SK-N-SH treated with all-trans-retinoic acid at 6 μM for 48 hours (cell line): Measurements from ENCODE around the gene HPGDS.

Experiments used
- ATAC-seq: fragments of 200-7000 bp; cut with Tn5 transposase; 3 replicates; pipeline ENCODE4 v1.9.1; 2020; ENCODE audit warnings: mild to moderate bottlenecking, moderate library complexity
- ARNTL ChIP-seq: fragments of 450-650 bp; formaldehyde crosslinking; IDR thresholded peaks from 2 replicates; pipeline ENCODE4 v1.5.0; 2020; ENCODE audit warnings: low read depth, mild to moderate bottlenecking, moderate library complexity, borderline replicate concordance
- BACH2 ChIP-seq: fragments of 250-450 bp; sonication (Bioruptor Pico); IDR thresholded peaks from 2 replicates; pipeline ENCODE4 v1.9.0; 2021; ENCODE audit warnings: mild to moderate bottlenecking, borderline replicate concordance
- CREB5 ChIP-seq: fragments of 250-450 bp; sonication (Bioruptor Pico); IDR thresholded peaks from 2 replicates; pipeline ENCODE4 v1.5.1; 2020; ENCODE audit warnings: low read depth, mild to moderate bottlenecking, moderate library complexity
- CSDC2 ChIP-seq: fragments of 250-450 bp; sonication (Bioruptor Pico); IDR thresholded peaks from 2 replicates; pipeline ENCODE4 v1.5.0; 2020; ENCODE audit warnings: mild to moderate bottlenecking, moderate library complexity
- ESRRG ChIP-seq: fragments of 250-450 bp; sonication (Bioruptor Pico); IDR thresholded peaks from 2 replicates; pipeline ENCODE4 v1.6.1; 2021; ENCODE audit warnings: mild to moderate bottlenecking
- GLIS3 ChIP-seq: fragments of 250-450 bp; sonication (Bioruptor Pico); IDR thresholded peaks from 2 replicates; pipeline ENCODE4 v1.5.0; 2020; ENCODE audit warnings: mild to moderate bottlenecking, moderate library complexity
- ISL1 ChIP-seq: fragments of 250-450 bp; sonication (Bioruptor Pico); IDR thresholded peaks from 2 replicates; pipeline ENCODE4 v2.1.2; 2022; ENCODE audit warnings: mild to moderate bottlenecking, moderate library complexity
- OSR1 ChIP-seq: fragments of 250-450 bp; sonication (Bioruptor Pico); IDR thresholded peaks from 2 replicates; pipeline ENCODE4 v1.8.0; 2022; ENCODE audit warnings: moderate library complexity, mild to moderate bottlenecking, inconsistent platforms
- PATZ1 ChIP-seq: fragments of 250-450 bp; sonication (Bioruptor Pico); IDR thresholded peaks from 2 replicates; pipeline ENCODE4 v1.8.0; 2020; ENCODE audit warnings: mild to moderate bottlenecking, moderate library complexity, borderline replicate concordance
- POU6F1 ChIP-seq: fragments of 250-450 bp; sonication (Bioruptor Pico); IDR thresholded peaks from 2 replicates; pipeline ENCODE4 v1.8.0; 2021; ENCODE audit warnings: low read depth, mild to moderate bottlenecking, moderate library complexity, borderline replicate concordance
- PPARA ChIP-seq: fragments of 250-450 bp; sonication (Bioruptor Pico); IDR thresholded peaks from 2 replicates; pipeline ENCODE4 v1.5.0; 2020; ENCODE audit warnings: mild to moderate bottlenecking, borderline replicate concordance
- RARB ChIP-seq: fragments of 250-450 bp; sonication (Bioruptor Pico); IDR thresholded peaks from 2 replicates; pipeline ENCODE4 v1.8.0; 2021; ENCODE audit warnings: mild to moderate bottlenecking, moderate library complexity
- SNAI2 ChIP-seq: fragments of 250-450 bp; sonication (Bioruptor Pico); IDR thresholded peaks from 2 replicates; pipeline ENCODE4 v1.5.0; 2020; ENCODE audit warnings: mild to moderate bottlenecking, moderate library complexity
- TCF4 ChIP-seq: fragments of 250-450 bp; sonication (Bioruptor Pico); IDR thresholded peaks from 2 replicates; pipeline ENCODE4 v1.8.0; 2021; ENCODE audit warnings: mild to moderate bottlenecking, moderate library complexity, borderline replicate concordance
- TSHZ2 ChIP-seq: fragments of 250-450 bp; sonication (Bioruptor Pico); IDR thresholded peaks from 2 replicates; pipeline ENCODE4 v1.5.0; 2020; ENCODE audit warnings: mild to moderate bottlenecking, moderate library complexity
- ZC3H10 ChIP-seq: fragments of 250-450 bp; sonication (Bioruptor Pico); IDR thresholded peaks from 2 replicates; pipeline ENCODE4 v1.5.1; 2021; ENCODE audit warnings: mild to moderate bottlenecking, moderate library complexity
- ZFP3 ChIP-seq: fragments of 250-450 bp; sonication (Bioruptor Pico); IDR thresholded peaks from 2 replicates; pipeline ENCODE4 v1.5.0; 2020; ENCODE audit warnings: mild to moderate bottlenecking, moderate library complexity
- ZFP30 ChIP-seq: fragments of 450-650 bp; formaldehyde crosslinking; IDR thresholded peaks from 2 replicates; pipeline ENCODE4 v1.5.0; 2022; ENCODE audit warnings: mild to moderate bottlenecking, moderate library complexity
- ZNF565 ChIP-seq: fragments of 450-650 bp; formaldehyde crosslinking; conservative IDR thresholded peaks from 2 replicates; pipeline ENCODE4 v1.5.0; 2020; ENCODE audit warnings: low read depth, mild to moderate bottlenecking, moderate library complexity
- ZNF70 ChIP-seq: fragments of 450-650 bp; formaldehyde crosslinking; IDR thresholded peaks from 2 replicates; pipeline ENCODE4 v1.5.0; 2020; ENCODE audit warnings: mild to moderate bottlenecking, moderate library complexity
- ZNF8 ChIP-seq: fragments of 450-650 bp; formaldehyde crosslinking; IDR thresholded peaks from 2 replicates; pipeline ENCODE4 v1.5.0; 2020; ENCODE audit warnings: mild to moderate bottlenecking, moderate library complexity

The HPGDS gene

GRCh38 chr4:94277534-94277933 is 65.1 kb downstream of the HPGDS start:
- ATAC-seq: no peak
- TF ChIP-seq RARB (CRISPR knock-in tag): no peak
- TF ChIP-seq ZNF70: no peak
- TF ChIP-seq TSHZ2 (CRISPR knock-in tag): no peak
- TF ChIP-seq ZFP3: no peak
- TF ChIP-seq ARNTL: no peak
- no peak for TF ChIP-seq ZNF565 (CRISPR knock-in tag)
- TF ChIP-seq ZFP30 (CRISPR knock-in tag): no peak
- TF ChIP-seq ZC3H10 (CRISPR knock-in tag): no peak
- no peak for TF ChIP-seq ZNF8 (CRISPR knock-in tag)
- TF ChIP-seq BACH2 (CRISPR knock-in tag): no peak
- TF ChIP-seq ESRRG: no peak

- TF ChIP-seq PPARA (no peak), BACH2 (CRISPR knock-in tag) (no peak), OSR1 (CRISPR knock-in tag) (no peak), GLIS3 (CRISPR knock-in tag) (no peak), ZFP3 (no peak), SNAI2 (CRISPR knock-in tag) (no peak), CREB5 (CRISPR knock-in tag) (no peak), TSHZ2 (CRISPR knock-in tag) (no peak), TCF4 (CRISPR knock-in tag) (no peak), ARNTL (no peak), PATZ1 (CRISPR knock-in tag) (no peak), ISL1 (CRISPR knock-in tag) (no peak)
- ATAC-seq: no peak
Measured at GRCh38 chr4:94276204-94276603, 66.4 kb downstream of the HPGDS start.

- TF ChIP-seq TCF4 (CRISPR knock-in tag) (no peak), RARB (CRISPR knock-in tag) (no peak), ESRRG (no peak), GLIS3 (CRISPR knock-in tag) (no peak), CSDC2 (CRISPR knock-in tag) (no peak), PATZ1 (CRISPR knock-in tag) (no peak), OSR1 (CRISPR knock-in tag) (no peak), POU6F1 (no peak), CREB5 (CRISPR knock-in tag) (no peak)
- peak; percentile 42; the same call in 1 of the 3 replicates for ATAC-seq
Measured at GRCh38 chr4:94274912-94275311, 67.7 kb downstream of the HPGDS start.
